GM19351 (cell line): Measurements from ENCODE around the gene GRK5.

ENCODE experiments used
- ATAC-seq: cut with Tn5 transposase; IDR thresholded peaks from one replicate; pipeline ENCODE4 v1.9.1; 2021; ENCODE audit warnings: mild to moderate bottlenecking, moderate library complexity; ENCODE audit not compliant: unreplicated experiment

The GRK5 gene

DNA sequence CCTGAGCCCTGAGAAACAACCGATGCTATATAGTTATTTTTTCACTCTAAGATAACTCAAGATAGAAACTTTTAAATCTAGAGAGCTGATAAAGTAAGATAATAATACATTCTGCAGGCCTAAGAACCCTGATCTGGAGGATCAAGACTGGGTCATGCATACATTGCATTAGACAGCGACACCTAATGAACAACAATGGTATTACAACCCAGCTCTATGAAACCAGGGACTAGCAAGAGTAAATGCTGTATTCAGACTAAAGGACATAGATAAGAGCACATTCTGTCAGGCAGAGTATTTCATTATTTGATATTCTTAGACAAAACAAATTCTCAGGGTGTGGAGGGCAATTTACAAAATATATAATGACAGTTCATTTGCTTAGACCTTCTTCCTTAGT is 148.6 kb downstream of the GRK5 start:
- ATAC-seq, result no peak

- no peak for ATAC-seq
These were observed 150.2 kb downstream of the GRK5 start for GRCh38 chr10:119357412-119358151.

DNA sequence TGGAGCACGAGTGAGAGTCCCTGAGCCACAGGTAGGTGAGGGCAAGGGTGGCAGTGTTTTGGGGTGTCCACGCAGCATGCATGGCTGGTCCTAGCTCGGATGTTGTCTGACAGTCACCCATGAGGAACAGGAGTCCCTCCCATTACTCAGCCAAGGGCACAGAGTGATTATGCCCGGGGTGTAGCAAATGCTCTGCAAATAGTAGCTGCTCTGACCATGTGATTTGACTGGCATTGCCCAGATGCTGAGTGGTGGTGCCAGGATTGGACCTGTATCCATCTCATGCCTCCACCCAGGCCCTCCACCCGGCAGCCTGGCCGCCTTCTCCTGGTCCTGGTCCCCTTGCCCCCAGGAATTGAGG is 150.8 kb downstream of the GRK5 start:
- ATAC-seq, result no peak

- ATAC-seq, result no peak
These were observed 151.2 kb downstream of the GRK5 start for GRCh38 chr10:119358567-119358966.

DNA sequence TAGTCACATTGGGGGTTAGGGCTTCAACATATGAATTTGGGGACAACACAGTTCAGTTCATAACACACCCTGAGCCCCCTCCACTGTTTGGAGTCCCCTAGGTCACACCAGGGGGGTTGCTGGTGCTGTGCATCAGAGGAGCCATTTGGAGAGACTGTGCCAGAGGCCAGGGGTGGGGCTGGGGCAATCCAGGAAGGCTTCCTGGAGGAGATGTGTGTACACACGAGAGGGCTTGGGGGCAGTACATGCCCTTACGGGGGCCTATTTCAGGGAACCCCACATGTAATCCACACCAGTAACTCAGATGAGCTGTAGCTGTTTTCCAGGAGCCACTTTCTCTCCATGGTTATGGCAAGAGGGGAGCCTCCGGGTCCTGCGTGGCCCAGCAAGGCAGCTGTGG is 151.7 kb downstream of the GRK5 start:
- no peak for ATAC-seq

DNA sequence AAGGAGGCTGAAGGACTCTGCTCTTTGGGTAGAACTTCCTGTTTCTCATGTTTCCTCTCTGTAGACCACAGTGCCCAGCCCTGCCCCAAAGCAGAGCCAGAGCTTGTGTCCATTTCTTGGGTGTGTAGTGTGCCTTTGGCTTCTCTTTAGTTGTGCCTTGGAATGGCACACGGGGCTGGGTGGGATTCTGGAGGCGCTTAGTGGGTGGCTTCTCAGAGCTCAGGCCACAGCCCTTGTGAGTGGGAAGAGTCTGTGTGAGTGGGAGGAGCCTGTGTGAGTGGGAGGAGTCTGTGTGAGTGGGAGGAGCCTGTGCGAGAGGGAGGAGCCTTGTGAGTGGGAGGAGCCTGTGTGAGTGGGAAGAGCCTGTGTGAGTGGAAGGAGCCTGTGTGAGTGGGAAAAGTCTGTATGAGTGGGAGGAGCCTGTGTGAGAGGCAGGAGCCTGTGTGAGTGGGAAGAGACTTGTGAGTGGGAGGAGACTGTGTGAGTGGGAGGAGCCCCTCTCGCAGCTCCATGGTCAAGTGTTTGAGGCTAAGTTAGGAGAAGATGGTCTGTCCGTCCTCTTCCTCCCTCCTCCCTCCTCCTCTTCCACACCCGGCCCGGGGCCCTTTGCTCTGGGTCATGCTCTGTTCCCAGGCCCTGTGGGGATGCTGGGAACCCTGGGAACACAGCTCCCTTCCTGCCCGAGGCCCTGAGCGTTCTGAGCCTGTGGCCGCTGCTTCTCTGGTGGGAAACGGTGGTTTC is 153.0 kb downstream of the GRK5 start:
- ATAC-seq, result no peak

DNA sequence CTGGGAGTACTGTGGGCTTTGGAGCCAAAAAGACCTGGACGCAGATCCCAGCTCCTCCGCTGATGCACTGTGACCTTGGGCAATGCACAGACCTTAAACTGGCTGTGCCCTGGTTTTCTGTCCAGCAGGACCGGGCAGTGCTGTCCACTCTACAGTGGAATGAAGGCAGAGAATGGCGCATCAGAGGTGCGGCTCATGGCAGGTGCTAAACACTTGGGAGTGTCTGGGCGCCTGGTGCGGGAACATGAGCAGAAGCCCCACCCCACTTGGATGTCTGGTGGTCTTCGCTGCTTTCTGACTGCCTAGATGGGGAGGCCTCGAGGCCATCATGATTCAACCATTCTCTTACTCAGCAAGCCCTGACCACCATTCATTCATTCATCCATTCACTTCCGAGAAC is 153.7 kb downstream of the GRK5 start:
- no peak for ATAC-seq

DNA sequence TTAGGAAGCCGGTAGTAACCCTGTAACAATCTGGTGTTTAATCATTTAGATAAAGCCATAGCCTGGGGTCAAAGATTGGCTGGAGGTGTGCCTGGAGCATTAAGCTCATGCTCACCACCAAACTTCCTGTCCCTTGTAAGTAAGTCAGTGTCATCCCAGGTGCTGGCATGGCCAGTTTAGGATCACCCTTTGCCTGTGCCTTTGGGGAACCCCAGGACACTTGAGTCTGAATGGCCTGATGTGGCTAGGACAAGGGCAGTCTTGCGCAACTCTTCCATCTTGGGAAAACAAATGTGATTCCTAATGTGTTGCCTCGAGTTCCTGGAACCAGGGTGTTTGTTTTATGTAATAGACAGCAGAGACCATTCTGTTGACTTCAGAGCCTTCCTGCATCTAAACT is 154.8 kb downstream of the GRK5 start:
- ATAC-seq, result no peak

GRCh38 chr10:119364645-119365600 is 157.6 kb downstream of the GRK5 start:
- ATAC-seq, result no peak

GRCh38 chr10:119365773-119366599 is 158.6 kb downstream of the GRK5 start:
- ATAC-seq, result no peak

DNA sequence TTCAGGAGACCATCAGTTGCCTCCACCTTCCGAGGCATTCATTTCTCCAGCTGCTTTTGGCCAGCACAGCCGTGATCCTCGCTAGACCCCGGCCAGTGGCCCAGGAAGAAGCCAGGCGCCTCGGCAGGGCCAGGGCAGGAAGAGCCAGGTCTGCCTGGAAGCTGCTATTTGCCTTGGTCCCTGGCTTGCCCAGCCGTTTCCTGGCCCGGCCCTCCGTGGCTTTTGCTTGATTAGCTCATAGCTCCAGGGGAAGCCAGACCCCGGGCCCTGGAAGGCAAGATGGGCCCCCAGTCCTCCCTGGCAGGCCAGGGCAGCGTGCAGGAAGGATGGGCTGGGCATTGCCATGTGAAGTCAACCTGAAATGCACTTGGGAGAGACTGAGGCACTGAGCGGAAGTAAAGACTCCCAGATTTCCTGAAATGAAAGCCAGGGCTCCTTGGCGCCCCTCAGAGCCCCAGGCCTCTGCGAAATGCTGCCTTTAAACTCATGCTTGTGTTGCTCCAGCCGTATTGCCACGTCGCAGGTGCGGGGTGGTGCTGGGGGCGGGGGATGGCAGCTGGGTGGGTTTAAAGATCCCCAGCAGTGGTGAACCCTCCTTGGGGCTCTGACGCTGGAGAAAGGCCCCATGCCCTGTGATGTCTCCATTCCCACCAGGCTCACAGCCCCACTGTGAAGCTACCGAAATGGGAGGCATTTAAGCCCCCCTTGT is 160.6 kb downstream of the GRK5 start:
- no peak for ATAC-seq

- no peak for ATAC-seq
These were observed 161.2 kb downstream of the GRK5 start for GRCh38 chr10:119368581-119368980.

DNA sequence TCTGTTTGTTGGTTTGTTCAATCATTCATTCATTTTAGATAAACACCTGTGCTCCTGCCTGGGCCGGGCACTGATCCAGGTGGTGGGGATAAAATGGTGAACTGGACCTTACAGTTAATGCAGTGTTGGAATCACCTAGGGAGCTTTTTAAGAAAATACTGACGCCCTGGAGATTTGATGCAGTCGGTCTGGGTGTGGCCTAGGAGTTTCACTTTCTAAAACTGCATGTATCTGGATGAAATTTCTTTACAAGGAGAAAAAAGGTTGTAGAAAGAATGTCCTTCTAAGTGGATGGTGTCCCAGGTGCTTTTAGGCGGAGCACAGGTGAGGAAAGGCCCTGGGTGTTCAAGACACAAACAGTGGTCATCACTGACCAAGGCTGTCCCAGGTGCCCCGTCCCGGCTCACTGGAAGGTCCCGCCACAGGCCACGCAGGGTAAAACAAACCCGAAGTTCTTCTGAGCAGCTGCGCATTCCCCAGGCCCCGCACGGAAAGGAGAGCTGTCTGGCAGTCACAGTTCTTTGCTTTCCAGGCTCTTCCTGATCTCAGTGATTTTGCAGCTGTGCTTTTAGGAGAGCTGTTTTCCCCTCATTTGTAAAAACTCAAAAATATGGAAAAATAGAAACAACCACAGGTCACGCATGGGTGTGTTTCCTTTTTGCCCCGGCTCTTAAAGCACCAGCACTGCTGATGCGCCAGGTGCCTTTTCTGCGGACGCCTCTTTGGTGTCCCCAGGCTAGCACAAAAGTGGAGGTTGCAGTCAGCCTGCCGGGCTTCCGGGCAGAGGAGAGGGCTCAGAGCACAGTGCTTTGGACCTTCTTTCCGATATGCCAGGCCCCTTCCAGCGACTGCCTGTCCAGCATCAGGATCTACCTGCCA is 161.9 kb downstream of the GRK5 start:
- peak; percentile 77 for ATAC-seq

DNA sequence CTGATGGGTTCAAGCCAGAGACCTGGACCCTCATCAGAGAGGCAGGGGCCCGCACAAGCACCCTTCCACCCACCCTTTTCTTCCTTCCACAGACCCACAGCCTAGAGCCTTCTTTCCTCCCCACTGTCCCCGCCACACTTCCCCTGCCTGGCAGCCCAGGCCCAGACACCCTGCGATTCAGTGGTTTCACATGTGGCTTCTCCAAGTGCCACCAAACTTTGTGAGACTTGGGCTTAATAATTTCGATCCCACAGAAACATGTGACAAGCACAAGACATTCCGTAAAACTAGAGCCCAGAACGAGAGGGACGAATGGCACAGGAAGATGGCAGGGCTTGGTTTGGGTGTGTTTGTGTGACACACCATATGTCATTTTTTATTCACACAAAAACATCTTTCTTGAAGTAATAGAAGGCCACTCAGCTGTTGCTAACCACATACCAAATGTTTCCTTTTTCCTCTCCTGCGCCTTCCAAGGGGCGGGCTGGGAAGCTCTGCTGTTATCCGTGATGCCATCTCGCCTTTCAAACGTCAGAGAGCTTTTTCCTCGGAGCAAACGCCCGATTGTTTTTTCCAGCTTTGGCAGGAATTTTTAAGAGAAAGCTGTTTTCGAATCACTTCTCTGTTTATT is 162.9 kb downstream of the GRK5 start:
- no peak for ATAC-seq

GRCh38 chr10:119370972-119371703 is 163.8 kb downstream of the GRK5 start:
- no peak for ATAC-seq

GRCh38 chr10:119371704-119372663 is 164.6 kb downstream of the GRK5 start:
- ATAC-seq, result peak; percentile 44
